GM19023 (cell line): ENCODE data around the gene KDM8.

Source experiments
- ATAC-seq: cut with Tn5 transposase; IDR thresholded peaks from one replicate; pipeline ENCODE4 v1.9.1; 2021; ENCODE audit warnings: mild to moderate bottlenecking, moderate library complexity; ENCODE audit not compliant: unreplicated experiment

The KDM8 gene

DNA sequence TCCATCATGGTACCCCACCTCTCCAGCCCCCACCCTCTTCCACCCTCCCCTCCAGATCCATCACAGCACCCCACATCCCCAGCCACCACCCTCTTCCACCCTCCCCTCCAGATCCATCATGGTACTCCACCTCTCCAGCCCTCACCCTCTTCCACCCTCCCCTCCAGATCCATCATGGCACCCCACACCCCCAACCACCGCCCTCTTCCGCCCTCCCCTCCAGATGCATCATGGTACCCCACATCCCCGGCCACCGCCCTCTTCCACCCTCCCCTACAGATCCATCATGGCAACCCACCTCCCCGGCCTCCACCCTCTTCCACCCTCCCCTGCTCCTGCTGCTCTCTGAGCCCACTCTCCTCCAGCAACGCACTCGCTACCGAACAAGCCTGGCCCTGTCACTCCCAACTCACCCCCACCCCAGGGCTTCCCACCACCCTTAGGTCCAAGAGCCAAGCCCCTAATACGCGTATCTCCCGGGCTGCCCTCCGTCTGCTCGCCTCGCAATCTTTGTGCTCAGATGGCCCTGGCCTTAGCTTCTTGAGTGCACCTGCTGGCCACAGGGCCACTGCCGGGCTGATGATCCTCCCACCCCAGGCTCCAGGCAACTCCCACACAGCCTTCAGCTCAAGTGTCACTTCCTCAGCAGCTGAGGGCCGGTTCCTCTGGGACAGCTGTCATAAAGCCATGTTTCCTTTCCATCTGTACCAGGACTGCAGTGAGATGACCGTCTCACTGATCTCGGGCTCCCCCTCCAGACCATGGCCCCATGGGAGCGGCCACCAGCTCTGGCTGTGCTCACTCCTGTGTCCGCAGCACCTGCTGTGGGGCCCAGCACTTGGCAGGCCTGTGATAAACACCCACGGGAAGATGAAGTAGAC is 25.5 kb downstream of the KDM8 start:
- no peak for ATAC-seq

DNA sequence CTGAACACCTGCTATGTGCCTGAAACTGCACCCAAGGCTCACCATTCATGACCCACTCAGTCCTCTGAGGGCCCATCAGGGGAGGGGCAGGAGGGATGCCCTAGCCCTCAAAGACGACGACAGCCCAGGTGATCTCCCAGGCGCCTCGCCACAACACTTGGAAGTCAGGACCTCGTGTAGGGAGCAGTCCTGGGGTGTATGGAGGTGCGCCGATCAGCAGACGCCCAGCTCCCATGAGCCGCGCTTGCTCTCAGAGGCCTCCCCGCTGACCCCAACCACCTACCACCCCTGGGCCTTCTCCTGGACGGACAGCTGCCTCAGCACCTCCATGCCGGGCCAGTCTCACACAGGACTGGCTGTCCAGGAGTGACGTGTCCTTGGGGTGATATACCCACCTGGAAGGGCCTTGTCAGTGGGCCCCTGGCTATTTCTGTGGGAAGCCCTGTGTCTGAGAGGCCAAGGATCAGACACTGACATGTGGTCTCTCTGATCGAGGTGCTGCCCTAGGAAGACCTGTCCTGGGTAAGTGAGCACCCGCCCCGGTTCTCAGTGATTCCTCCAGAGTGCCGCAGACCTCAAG is 26.7 kb downstream of the KDM8 start:
- ATAC-seq = no peak

DNA sequence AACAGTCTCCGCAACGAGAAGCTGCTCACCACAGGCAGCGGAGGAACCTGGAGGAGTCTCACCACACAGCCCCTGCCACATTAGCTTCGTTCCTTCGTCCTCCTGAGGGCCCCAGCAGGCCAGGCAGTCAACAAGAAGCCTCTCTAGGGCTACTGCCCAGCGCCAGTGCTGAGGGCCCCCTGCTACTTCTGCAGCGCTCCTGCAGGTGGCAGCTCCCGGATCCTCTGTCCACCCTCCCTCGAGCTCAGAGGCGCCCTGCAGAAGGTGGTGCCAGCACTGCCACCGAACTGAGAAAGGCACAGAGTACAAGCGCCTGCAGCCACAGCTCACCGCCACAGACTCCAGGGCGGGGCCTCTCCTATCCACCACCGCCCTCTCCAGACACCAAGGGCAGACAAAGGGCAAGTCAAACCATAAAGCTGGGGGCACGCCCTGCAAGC is 27.3 kb downstream of the KDM8 start:
- ATAC-seq = no peak

DNA sequence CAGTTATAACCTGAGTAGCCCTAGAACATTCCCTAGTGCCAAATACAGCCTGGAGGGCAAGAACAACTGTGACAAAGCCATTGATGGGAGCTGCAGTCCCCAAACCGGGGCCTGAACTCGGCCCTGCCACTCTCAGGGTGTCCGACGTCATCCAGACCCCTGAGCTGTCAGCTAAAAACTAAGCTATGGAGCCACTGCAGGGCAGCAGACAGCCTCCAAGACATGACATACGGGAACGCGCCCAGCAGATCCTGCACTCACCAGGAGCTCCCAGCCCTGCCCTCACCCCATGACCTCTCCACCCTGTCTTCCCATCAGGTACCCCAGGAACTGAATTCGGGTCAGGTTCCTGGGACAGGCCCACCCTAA is 28.4 kb downstream of the KDM8 start:
- ATAC-seq = no peak

DNA sequence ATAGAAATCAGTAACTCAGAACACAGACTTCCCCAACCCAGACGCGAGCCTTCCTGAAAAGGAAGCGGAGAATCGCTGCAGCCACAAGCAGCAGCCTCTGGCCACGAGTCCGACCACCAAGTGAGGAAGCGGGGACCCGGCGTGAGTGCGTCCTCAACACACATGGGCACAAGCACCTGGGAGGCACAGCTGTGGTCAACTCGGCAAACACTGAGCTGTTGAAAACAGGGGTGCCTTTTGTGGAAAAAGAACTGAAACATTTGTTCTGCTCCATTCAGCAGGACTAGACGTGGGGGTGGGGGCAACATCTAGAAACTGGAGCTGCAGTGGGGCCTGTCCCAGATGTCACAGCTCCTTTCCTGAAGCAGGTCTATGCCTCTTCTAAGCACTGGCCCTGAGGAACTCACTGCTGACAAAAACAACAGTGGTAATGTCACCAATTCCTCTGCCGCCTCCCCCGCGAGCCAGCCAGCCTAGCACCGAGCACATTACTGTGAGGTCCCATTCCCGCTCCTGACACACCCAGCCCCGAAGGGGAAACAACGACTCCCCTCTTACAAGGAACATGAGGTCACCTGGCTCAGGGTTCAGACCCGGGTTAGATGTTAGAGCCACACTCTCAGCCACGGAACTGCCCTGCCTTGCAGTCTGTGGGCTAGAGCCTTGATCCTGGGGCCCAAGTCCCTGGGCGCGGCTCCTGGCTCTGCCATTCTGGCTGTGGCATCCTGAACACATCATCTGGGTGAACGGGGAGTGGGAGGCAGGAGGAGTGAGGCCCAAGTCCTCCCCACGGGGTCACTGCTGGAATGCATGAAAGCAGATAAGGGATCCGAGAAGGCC is 29.0 kb downstream of the KDM8 start:
- ATAC-seq = peak; percentile 56

DNA sequence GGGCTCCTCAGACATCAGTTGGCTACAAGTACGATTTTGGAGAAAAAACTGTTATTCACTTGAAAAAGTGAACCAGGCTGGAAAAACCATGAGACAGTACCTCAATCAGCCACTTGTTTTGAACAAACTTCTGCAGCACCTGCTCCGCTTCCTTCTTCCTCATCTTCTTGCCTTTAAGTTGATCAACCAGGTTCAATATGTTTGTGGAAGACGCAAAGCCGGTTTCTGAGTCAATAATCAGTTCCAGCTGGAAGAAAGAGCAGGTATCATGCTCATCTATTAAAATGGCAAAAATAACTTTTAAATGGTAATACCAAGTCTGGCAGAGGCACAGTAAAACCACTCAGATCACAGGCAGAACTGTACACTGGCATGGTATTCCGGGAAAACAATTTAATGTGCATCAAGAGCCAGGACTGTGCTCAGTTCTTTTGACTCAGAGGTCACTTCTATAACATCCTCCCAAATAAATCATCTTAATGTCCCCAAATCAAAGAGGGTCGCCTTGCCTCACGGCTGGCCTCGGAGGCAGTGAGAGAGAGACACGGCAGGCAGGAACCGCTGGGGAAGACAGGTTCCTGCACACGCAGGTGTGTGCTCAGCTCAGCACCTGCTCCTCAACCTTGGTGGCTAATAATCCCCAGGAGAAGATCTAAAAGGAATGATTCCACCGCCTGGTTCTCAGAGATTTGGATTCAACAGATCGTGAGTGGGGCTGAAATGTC is 29.7 kb downstream of the KDM8 start:
- no peak for ATAC-seq

DNA sequence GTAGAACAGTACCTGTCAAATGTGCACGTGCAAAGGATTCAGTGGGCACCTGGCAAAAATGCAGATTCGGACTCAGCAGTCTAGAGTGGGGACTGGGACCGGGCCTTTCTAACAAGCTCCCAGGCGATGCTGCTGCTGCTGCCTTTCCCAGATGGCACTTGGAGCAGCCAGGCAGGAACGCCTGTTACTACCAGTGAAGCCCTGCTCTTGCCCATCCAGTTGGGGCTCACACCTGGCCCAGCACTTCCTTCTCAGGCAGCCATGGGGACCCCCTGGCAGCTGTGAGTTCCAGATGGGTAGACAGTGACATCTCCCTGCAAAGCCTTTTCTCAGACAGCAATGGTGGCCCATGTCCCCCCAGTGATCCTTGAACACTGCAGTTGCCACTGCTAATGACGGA is 30.4 kb downstream of the KDM8 start:
- no peak for ATAC-seq

DNA sequence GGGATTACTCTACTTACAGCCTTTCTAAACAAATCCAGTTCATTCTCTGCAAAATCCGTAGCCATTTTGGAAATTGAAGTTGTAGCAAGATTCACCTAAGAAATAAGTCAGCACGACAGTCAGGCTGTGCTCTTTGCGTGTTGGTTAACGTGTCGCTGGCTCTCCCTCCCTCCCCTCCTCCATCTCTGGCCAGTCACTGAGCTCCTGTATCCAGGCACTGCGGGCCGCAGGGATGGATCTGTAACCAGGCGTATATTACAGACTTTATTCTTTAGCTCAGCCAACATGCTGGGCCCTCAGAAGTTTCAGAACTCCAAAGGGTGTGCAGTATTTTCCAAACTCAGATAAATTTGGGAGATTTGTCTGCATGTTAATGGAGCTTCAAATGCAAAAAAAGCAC is 30.8 kb downstream of the KDM8 start:
- no peak for ATAC-seq

DNA sequence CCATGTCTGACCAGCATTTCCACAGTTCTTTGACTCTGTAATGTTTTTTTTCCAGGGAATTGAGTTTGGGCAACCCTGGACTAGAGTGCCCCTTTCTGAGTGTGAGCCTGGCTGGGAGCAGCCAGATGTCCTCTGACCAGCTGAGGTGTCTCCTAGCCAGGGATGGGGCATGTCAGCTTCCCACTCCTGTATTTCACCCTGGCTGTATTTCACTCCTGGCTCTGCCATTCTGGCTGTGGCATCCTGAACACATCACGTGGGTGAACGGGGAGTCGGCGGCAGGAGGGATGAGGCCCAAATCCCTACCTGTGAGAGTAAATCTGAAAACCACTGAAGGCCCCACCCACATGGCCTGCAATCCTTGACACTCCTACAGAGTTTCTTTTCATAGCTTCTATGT is 31.3 kb downstream of the KDM8 start:
- no peak for ATAC-seq

DNA sequence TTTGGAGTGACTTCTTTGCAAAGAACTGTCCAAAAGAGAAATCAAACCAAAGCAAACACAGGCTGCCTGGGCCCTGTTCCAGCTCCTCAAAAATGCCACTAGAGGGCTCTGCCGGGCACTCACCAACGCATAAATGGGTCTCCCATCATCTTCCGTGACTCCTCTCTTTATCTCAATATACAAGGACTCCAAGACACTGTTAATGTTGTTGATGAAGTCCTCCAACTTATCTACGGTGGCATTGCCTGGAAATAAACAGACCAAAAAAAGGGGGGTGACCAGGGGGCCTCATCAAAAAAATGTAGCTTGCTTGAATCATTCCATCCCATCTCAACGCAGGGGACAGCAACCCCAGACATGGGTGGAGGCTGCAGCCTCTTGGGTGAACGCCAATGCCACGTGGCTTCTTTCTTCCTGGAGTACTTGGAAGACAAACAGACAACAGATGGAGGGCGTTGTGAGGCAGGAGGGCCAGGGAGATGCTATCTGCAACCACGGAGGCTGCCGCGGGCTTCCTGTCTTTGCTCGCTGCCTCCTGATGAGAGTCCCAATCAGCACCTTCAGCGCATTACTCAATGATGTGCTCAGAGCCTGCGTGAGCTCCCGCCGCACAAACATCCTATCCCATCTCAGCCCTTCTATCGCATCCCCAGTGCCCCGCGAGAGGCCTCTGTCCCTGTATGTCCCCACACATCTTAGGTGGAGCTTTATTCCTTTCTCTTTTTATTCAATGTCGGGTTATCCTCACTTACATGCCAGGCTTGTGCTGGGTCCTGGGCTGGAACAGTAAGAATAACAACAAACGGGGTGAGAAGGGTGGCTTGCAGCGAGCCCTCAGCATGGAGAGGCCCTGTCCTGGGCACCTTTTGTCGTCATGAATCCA is 32.0 kb downstream of the KDM8 start:
- no peak for ATAC-seq

DNA sequence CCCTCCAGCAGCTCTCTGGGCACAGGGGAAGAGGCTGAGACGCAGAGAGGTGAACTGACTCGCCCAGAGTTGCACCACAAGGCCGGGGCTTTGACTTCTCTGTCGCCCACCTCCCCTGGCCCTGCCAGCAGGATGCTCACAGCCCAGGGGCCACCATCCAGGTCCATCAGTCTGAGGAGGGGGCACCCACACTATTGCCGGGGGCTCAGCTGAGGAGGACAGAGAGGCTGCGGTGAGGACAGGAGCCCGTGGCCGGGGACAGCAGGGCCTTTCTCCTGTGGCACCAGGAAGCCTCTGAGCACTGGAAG is 32.6 kb downstream of the KDM8 start:
- ATAC-seq = no peak

DNA sequence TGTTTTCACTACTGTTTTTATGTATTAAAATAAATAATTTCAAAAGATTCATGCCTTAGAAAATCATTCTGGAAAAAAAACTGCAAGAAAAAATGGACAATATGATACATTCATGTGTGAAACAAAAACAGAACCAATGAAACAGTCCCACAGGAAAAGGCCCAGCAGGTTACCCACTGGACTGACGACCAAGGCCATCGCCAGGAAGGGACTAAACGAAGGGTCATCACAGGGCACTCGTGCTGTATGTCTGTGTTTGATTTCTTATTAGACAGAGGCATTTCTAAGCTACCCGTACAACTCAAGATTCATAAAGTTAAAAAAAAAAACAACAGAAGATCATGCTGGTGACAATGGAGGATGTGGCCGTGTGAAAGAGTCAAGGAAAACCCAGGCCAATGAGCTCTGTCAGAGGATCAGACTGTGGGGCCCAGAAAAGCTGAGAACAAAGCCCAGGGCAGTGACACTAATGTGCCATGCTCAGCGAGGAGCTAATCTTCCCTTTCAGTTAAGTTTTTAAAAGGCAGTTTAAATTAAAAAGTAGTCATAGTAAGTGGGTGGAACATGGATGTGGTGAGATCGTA is 33.4 kb downstream of the KDM8 start:
- ATAC-seq = no peak

DNA sequence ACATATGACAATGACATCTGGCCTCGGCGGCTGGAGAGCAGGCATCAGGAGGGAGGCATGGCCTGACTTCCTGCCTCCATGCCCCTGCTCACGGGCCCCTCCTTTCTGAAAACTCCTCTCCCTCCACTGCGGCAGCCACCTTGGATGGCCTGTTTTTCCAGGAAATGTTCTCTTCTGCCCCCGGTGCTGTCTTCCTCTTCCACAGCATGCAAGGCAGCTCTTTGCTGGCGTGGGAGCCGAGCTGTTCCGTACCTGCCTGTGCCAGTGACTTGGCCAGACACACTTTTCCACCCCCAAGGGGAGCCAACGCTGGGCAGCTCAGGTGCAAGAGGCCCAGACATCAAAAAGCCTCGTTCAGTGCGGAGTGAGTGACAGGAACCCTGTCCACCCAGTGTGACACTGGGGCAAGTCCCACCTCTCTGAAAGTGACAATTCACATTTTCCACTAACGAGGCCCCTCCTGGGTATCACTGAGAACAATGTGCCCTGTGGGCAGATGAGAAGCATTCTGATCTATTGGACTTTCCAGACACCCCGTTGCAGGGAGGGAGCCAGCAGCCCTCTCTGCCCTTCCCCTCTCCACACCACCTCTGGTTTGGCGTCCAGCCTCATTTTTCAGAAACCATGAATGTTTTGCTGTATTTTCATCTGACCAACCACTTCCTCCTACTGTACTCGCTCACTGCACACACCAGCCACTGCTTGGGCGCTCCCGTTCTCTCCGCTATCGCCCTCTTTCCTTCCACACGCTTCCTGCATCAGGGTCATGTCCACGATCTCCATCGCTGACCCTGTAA is 34.1 kb downstream of the KDM8 start:
- ATAC-seq = peak; percentile 72

DNA sequence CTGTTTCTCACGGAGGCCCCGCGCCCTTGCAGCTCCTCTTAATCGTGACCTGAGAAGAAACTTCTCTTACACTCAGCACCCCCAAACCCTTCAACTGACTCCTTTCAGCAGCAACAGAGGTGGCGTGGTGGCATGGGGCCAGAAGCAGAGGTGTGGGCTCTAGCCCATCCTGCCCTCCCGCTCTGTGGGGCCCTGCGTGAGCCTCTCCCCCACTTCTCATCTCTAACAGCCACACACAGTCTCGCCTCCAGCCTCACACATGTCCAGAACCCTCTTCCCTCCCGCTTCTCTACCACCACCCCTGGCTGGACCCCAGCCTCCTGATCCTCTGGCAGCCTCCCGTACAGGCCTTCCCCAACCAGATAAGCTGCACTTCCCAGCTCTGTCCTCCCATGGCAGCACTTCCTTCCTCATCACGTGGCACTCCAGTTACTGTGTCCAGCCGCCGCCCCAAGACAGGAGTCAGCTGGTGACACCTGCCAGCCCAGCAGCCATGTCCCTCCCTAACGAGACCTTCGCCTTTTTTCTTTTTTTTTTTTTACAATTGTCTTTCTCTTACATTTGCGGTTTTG is 34.8 kb downstream of the KDM8 start:
- ATAC-seq = peak; percentile 11

DNA sequence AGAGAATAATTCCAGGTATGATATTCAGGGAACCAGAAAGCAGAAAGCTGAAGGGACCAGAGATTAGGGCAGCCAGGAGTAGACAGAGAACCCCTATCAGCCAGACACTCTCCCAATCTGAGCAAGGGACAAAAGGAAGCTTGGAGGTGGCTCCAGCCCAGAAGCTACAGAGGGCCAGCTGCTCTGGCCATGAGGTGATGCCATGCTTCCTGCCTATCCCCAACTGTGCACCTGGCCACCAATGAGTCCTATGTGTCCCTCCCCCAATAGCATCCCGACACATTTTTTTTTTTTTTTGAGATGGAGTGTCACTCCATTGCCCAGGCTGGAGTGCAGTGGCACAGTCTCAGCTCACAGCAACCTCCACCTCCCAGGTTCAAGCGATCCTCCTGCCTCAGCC is 35.3 kb downstream of the KDM8 start:
- no peak for ATAC-seq

DNA sequence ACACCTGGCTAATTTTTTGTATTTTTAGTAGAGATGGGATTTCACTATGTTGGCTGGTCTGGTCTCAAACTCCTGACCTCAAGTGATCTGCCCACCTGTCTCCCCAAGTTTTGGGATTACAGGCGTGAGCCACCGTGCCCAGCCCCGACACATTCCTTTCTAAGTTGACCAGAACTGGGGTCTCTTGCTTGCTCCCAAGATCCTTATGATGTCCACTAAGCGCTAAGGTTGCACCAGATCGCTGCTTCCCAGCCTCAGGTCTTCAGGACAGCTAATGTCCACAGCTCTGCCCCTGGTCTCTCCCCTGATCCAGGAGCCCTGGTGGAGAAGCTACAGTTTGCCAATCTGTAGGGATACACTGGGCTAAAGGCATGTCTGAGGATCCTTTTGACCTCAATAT is 35.7 kb downstream of the KDM8 start:
- ATAC-seq = no peak

DNA sequence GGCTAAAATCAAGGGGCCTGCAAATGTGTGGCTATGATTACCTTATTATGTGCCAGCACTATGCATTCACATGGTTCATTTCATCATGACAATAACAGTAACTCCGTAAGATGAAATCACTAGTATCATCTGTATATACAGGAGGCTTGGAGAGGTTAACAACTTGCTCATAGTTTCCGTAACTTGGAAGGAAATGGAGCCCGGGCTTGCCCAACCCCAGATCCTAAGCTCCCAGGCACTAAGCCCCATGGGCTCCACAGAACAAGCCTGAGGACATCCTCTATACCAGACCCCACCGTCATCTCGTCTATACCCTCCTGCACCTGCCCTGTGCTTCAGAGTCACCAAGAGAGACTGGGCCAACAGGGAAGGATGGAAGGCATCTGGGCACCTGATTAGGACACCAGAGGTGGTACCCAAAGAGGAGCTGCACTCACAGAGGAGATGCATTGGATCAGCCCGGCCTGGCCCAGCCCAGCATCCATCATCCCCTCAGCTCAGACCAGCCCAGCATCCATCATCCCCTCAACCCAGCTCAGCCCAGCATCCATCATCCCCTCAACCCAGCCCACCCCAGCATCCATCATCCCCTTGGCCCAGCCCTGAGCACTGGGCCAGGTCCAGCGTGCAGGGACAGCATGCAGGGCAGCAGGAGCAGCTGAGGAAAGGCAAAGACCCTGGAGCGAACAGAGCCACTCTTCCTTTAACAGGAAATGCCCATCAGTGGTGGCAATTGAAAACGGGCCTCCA is 36.8 kb downstream of the KDM8 start:
- ATAC-seq = no peak

DNA sequence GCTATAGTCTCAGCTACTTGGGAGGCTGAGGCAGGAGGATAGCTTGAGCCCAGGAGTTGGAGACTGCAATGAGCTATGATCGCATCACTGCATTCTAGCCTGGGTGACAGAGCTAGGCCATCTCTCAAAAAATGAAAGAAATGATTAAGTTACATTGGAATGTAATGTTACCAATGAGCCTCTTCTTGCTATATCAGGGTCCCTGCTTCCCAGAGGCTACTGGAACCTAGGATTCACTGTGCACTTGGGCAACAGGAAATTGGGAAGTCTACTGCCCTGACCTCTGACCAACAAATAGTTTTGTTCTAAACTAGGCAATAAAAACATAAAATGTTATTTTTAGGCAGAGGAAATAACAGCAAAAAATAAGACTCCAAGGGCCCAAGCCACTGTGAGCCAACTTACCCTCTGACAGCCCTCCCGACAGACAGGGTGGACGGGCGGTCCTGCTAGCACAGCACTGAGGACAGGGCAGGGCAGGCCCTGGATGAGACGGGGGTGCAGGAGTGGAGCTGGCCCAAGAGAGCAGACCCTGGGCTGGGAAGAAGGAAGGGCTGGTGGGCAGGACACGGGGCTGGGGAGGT is 37.7 kb downstream of the KDM8 start:
- ATAC-seq = no peak
